Measurements from ENCODE around the gene TOMM7. TPM values are rescaled to one million over a fixed set of nuclear protein-coding genes. Genes with fewer than 3 reads are reported as not detected.

Gene TOMM7
- 414 TPM for total RNA-seq

GRCh38 chr7:22822486-22823141 lies at the start of gene TOMM7:
Gene TOMM7, minus strand, starts transcription at chr7:22822849. Its CDS starts 70 bp downstream, at chr7:22822779.
- Histone ChIP-seq H3K9me3 (ENCODE audit: control insufficient read depth in 3 of 3, low read length in 3 of 3) (no peaks in the 10 kb centered on the region), H3K27ac (ENCODE audit: low read depth, low read length) (peak within 1 kb of the TSS; percentile 91), H3K36me3 (ENCODE audit: control insufficient read depth in 3 of 3, insufficient read depth in 3 of 3, low read length in 3 of 3) (peaks cover 0 to 2% (median 0%) of the 10 kb centered on the region in 3 donors), H3K4me1 (ENCODE audit: control insufficient read depth in 3 of 3, insufficient read depth in 3 of 3, low read length in 3 of 3) (peaks cover 17 to 29% (median 18%) of the 10 kb centered on the region in 3 donors), H3K9ac (ENCODE audit: low read depth in 1 of 3, low read length in 3 of 3) (peak within 1 kb of the TSS; percentile 97 to 99 (median 99)), H3K27me3 (ENCODE audit: control insufficient read depth in 3 of 3, insufficient read depth in 3 of 3, low read length in 3 of 3) (peaks cover 0 to 4% (median 0%) of the 10 kb centered on the region in 3 donors), H3K4me3 (ENCODE audit: low read length in 3 of 3) (peak within 1 kb of the TSS; percentile 96 to 99 (median 97))

GRCh38 chr7:22872096-22872807 lies 49.6 kb upstream of the TOMM7 start:
- peaks cover 3 to 7% (median 5%) of the 10 kb centered on the region in 3 donors for H3K4me1 ChIP-seq (ENCODE audit: control insufficient read depth in 3 of 3, insufficient read depth in 3 of 3, low read length in 3 of 3)

GRCh38 chr7:22871661-22872060 lies 49.0 kb upstream of the TOMM7 start:
- Histone ChIP-seq H3K9me3 (ENCODE audit: control insufficient read depth in 3 of 3, low read length in 3 of 3) (no peaks in the 10 kb centered on the region), H3K27me3 (ENCODE audit: control insufficient read depth in 3 of 3, insufficient read depth in 3 of 3, low read length in 3 of 3) (no peaks in the 10 kb centered on the region), H3K4me3 (ENCODE audit: low read length in 3 of 3) (no peak overlapping the region), H3K4me1 (ENCODE audit: control insufficient read depth in 3 of 3, insufficient read depth in 3 of 3, low read length in 3 of 3) (peaks cover 3 to 10% (median 5%) of the 10 kb centered on the region in 3 donors), H3K9ac (ENCODE audit: low read depth in 1 of 3, low read length in 3 of 3) (no peak overlapping the region), H3K36me3 (ENCODE audit: control insufficient read depth in 3 of 3, insufficient read depth in 3 of 3, low read length in 3 of 3) (no peaks in the 10 kb centered on the region), H3K27ac (ENCODE audit: low read depth, low read length) (no peak overlapping the region)

More at GRCh38 chr7:22872096-22872807, 49.6 kb upstream of the TOMM7 start:
- Histone ChIP-seq H3K27ac (ENCODE audit: low read depth, low read length) (no peak overlapping the region), H3K9ac (ENCODE audit: low read depth in 1 of 3, low read length in 3 of 3) (no peak overlapping the region), H3K27me3 (ENCODE audit: control insufficient read depth in 3 of 3, insufficient read depth in 3 of 3, low read length in 3 of 3) (no peaks in the 10 kb centered on the region), H3K4me3 (ENCODE audit: low read length in 3 of 3) (no peak overlapping the region), H3K9me3 (ENCODE audit: control insufficient read depth in 3 of 3, low read length in 3 of 3) (no peaks in the 10 kb centered on the region), H3K36me3 (ENCODE audit: control insufficient read depth in 3 of 3, insufficient read depth in 3 of 3, low read length in 3 of 3) (no peaks in the 10 kb centered on the region)

GRCh38 chr7:22868509-22868908 lies 45.9 kb upstream of the TOMM7 start:
- H3K9me3 ChIP-seq (ENCODE audit: control insufficient read depth in 3 of 3, low read length in 3 of 3) = no peaks in the 10 kb centered on the region
- no peak overlapping the region for H3K4me3 ChIP-seq (ENCODE audit: low read length in 3 of 3)
- H3K9ac ChIP-seq (ENCODE audit: low read depth in 1 of 3, low read length in 3 of 3) = no peak overlapping the region
- peaks cover 0 to 1% (median 0%) of the 10 kb centered on the region in 3 donors for H3K36me3 ChIP-seq (ENCODE audit: control insufficient read depth in 3 of 3, insufficient read depth in 3 of 3, low read length in 3 of 3)
- no peaks in the 10 kb centered on the region for H3K27me3 ChIP-seq (ENCODE audit: control insufficient read depth in 3 of 3, insufficient read depth in 3 of 3, low read length in 3 of 3)
- H3K27ac ChIP-seq (ENCODE audit: low read depth, low read length) = no peak overlapping the region
- H3K4me1 ChIP-seq (ENCODE audit: control insufficient read depth in 3 of 3, insufficient read depth in 3 of 3, low read length in 3 of 3) = peaks cover 9 to 21% (median 15%) of the 10 kb centered on the region in 3 donors

- H3K9me3 ChIP-seq (ENCODE audit: control insufficient read depth in 3 of 3, low read length in 3 of 3) = no peaks in the 10 kb centered on the region
- H3K4me3 ChIP-seq (ENCODE audit: low read length in 3 of 3) = no peak overlapping the region
- no peak overlapping the region for H3K9ac ChIP-seq (ENCODE audit: low read depth in 1 of 3, low read length in 3 of 3)
- H3K27me3 ChIP-seq (ENCODE audit: control insufficient read depth in 3 of 3, insufficient read depth in 3 of 3, low read length in 3 of 3) = no peaks in the 10 kb centered on the region
- H3K4me1 ChIP-seq (ENCODE audit: control insufficient read depth in 3 of 3, insufficient read depth in 3 of 3, low read length in 3 of 3) = peaks cover 9 to 21% (median 15%) of the 10 kb centered on the region in 3 donors
- peak overlapping the region; percentile 49 for H3K27ac ChIP-seq (ENCODE audit: low read depth, low read length)
- H3K36me3 ChIP-seq (ENCODE audit: control insufficient read depth in 3 of 3, insufficient read depth in 3 of 3, low read length in 3 of 3) = peaks cover 0 to 2% (median 0%) of the 10 kb centered on the region in 3 donors
Measured at GRCh38 chr7:22867589-22867988, 44.9 kb upstream of the TOMM7 start.

- Histone ChIP-seq H3K27me3 (ENCODE audit: control insufficient read depth in 3 of 3, insufficient read depth in 3 of 3, low read length in 3 of 3) (no peaks in the 10 kb centered on the region), H3K4me3 (ENCODE audit: low read length in 3 of 3) (peak overlapping the region in 1 of 3 donors; percentile 17), H3K27ac (ENCODE audit: low read depth, low read length) (peak overlapping the region; percentile 49), H3K36me3 (ENCODE audit: control insufficient read depth in 3 of 3, insufficient read depth in 3 of 3, low read length in 3 of 3) (peaks cover 0 to 2% (median 0%) of the 10 kb centered on the region in 3 donors), H3K9me3 (ENCODE audit: control insufficient read depth in 3 of 3, low read length in 3 of 3) (no peaks in the 10 kb centered on the region), H3K9ac (ENCODE audit: low read depth in 1 of 3, low read length in 3 of 3) (peak overlapping the region in 1 of 3 donors; percentile 28), H3K4me1 (ENCODE audit: control insufficient read depth in 3 of 3, insufficient read depth in 3 of 3, low read length in 3 of 3) (peaks cover 9 to 21% (median 15%) of the 10 kb centered on the region in 3 donors)
Measured at GRCh38 chr7:22867003-22867402, 44.4 kb upstream of the TOMM7 start.

GRCh38 chr7:22865602-22865960 lies 42.9 kb upstream of the TOMM7 start:
- Histone ChIP-seq H3K36me3 (ENCODE audit: control insufficient read depth in 3 of 3, insufficient read depth in 3 of 3, low read length in 3 of 3) (peaks cover 3 to 5% (median 4%) of the 10 kb centered on the region in 3 donors), H3K4me1 (ENCODE audit: control insufficient read depth in 3 of 3, insufficient read depth in 3 of 3, low read length in 3 of 3) (peaks cover 9 to 21% (median 15%) of the 10 kb centered on the region in 3 donors), H3K27ac (ENCODE audit: low read depth, low read length) (no peak overlapping the region), H3K9me3 (ENCODE audit: control insufficient read depth in 3 of 3, low read length in 3 of 3) (no peaks in the 10 kb centered on the region), H3K4me3 (ENCODE audit: low read length in 3 of 3) (no peak overlapping the region), H3K9ac (ENCODE audit: low read depth in 1 of 3, low read length in 3 of 3) (no peak overlapping the region), H3K27me3 (ENCODE audit: control insufficient read depth in 3 of 3, insufficient read depth in 3 of 3, low read length in 3 of 3) (no peaks in the 10 kb centered on the region)

GRCh38 chr7:22864855-22865601 lies 42.4 kb upstream of the TOMM7 start:
- H3K36me3 ChIP-seq (ENCODE audit: control insufficient read depth in 3 of 3, insufficient read depth in 3 of 3, low read length in 3 of 3) = peaks cover 3 to 7% (median 4%) of the 10 kb centered on the region in 3 donors

GRCh38 chr7:22864301-22864700 lies 41.7 kb upstream of the TOMM7 start:
- H3K9me3 ChIP-seq (ENCODE audit: control insufficient read depth in 3 of 3, low read length in 3 of 3) = no peaks in the 10 kb centered on the region
- no peaks in the 10 kb centered on the region for H3K27me3 ChIP-seq (ENCODE audit: control insufficient read depth in 3 of 3, insufficient read depth in 3 of 3, low read length in 3 of 3)
- peak overlapping the region; percentile 29 for H3K27ac ChIP-seq (ENCODE audit: low read depth, low read length)
- H3K36me3 ChIP-seq (ENCODE audit: control insufficient read depth in 3 of 3, insufficient read depth in 3 of 3, low read length in 3 of 3) = peaks cover 3 to 7% (median 4%) of the 10 kb centered on the region in 3 donors
- peak overlapping the region in 1 of 3 donors; percentile 7 for H3K9ac ChIP-seq (ENCODE audit: low read depth in 1 of 3, low read length in 3 of 3)
- no peak overlapping the region for H3K4me3 ChIP-seq (ENCODE audit: low read length in 3 of 3)
- peaks cover 16 to 30% (median 20%) of the 10 kb centered on the region in 3 donors for H3K4me1 ChIP-seq (ENCODE audit: control insufficient read depth in 3 of 3, insufficient read depth in 3 of 3, low read length in 3 of 3)

More at GRCh38 chr7:22864855-22865601, 42.4 kb upstream of the TOMM7 start:
- Histone ChIP-seq H3K4me3 (ENCODE audit: low read length in 3 of 3) (no peak overlapping the region), H3K27me3 (ENCODE audit: control insufficient read depth in 3 of 3, insufficient read depth in 3 of 3, low read length in 3 of 3) (no peaks in the 10 kb centered on the region), H3K9me3 (ENCODE audit: control insufficient read depth in 3 of 3, low read length in 3 of 3) (no peaks in the 10 kb centered on the region), H3K27ac (ENCODE audit: low read depth, low read length) (peak overlapping the region; percentile 42), H3K4me1 (ENCODE audit: control insufficient read depth in 3 of 3, insufficient read depth in 3 of 3, low read length in 3 of 3) (peaks cover 14 to 25% (median 19%) of the 10 kb centered on the region in 3 donors), H3K9ac (ENCODE audit: low read depth in 1 of 3, low read length in 3 of 3) (no peak overlapping the region)

Data from skeletal muscle tissue (tissue), 4 donors.